Measurements from ENCODE around the gene IFT80. TPM values are rescaled to one million over a fixed set of nuclear protein-coding genes. Genes with fewer than 3 reads are reported as not detected.
"Not testable (repeated sequence)": the region's sequence is repeated elsewhere in the genome, so short reads cannot be mapped to it uniquely, and the experiment has no call there.

IFT80 gene
- total and polyA plus RNA-seq, 7 experiments from 2014 or later, result 6.3 to 36.2 (median 21.5) TPM

DNA sequence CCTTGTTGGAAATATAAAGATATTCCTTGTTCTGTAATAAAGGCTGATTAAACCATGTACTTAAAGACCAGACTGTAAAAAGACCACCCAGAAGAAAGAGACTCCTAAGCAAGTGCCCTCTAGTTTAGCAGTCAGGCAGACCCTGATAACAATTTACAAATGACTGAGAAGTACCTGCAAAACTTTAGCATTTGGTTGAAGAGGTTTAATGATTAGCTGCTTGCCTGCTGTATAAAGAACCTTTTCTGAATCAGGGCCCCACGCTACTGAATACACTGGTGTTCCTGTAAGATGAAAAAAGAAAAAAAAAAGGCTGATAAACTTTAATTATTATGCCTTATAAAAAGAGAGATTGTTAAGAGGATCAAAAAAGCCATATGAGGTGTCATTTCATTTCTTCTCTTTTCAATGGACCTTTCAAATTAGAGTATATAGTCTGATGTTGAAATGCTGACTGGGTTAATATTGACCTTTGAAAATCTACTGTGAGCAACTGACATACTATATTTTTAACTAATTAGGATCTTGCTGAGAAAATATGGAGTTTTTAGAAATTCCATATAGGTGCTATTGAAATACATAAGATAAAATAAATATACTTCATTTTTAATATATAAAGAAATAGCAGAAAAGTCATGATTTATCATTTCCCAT lies 33.0 kb downstream of the IFT80 start:
- CTCF ChIA-PET, result no interaction called here
- peaks cover 0 to 5% (median 3%) of the 10 kb centered on the region in 3 experiments for H3K36me3 ChIP-seq (ENCODE audit: control insufficient read depth in 2 of 3, insufficient read depth in 3 of 3, low read length in 3 of 3)
- peaks cover 14 to 50% (median 40%) of the 10 kb centered on the region in 5 donors for H3K36me3 Mint-ChIP-seq

DNA sequence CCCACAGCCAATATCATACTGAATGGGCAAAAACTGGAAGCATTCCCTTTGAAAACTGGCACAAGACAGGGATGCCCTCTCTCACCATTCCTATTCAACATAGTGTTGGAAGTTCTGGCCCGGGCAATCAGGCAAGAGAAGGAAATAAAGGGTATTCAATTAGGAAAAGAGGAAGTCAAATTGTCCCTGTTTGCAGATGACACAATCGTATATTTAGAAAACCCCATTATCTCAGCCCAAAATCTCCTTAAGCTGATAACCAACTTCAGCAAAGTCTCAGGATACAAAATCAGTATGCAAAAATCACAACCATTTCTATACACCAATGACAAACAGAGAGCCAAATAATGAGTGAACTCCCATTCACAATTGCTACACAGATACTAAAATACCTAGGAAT lies 36.1 kb downstream of the IFT80 start:
- H3K4me1 ChIP-seq (ENCODE audit: control insufficient read depth in 2 of 2, insufficient read depth in 2 of 2, low read length in 2 of 2); H3K27me3 ChIP-seq (ENCODE audit: control insufficient read depth in 2 of 2, insufficient read depth in 2 of 2, low read length in 2 of 2); H3K9me3 ChIP-seq (ENCODE audit: control insufficient read depth in 2 of 3, low read length in 3 of 3); H3K27me3 Mint-ChIP-seq; H3K36me3 ChIP-seq (ENCODE audit: control insufficient read depth in 2 of 3, insufficient read depth in 3 of 3, low read length in 3 of 3); H3K27ac Mint-ChIP-seq; intact Hi-C loops (cut with micrococcal nuclease); H3K27ac ChIP-seq (ENCODE audit: low read depth, low read length); H3K4me3 Mint-ChIP-seq; ATAC-seq; H3K9me3 Mint-ChIP-seq; DNase-seq; H3K4me3 ChIP-seq (ENCODE audit: low read length); POLR2A ChIA-PET; CTCF ChIA-PET: not testable (repeated sequence)
- Mint-ChIP-seq H3K36me3 (peaks cover 19 to 75% (median 49%) of the 10 kb centered on the region in 5 donors), H3K4me1 (peaks cover 0 to 17% (median 2%) of the 10 kb centered on the region in 7 donors)

More for the DNA sequence above, 33.0 kb downstream of the IFT80 start:
- Mint-ChIP-seq H3K4me1 (peaks cover 5 to 41% (median 27%) of the 10 kb centered on the region in 7 donors), H3K27me3 (no peaks in the 10 kb centered on the region), H3K4me3 (no peak overlapping the region), H3K27ac (no peak overlapping the region), H3K9me3 (peaks cover 0 to 4% (median 0%) of the 10 kb centered on the region in 11 donors)
- Histone ChIP-seq H3K27me3 (ENCODE audit: control insufficient read depth in 2 of 2, insufficient read depth in 2 of 2, low read length in 2 of 2) (no peaks in the 10 kb centered on the region), H3K4me1 (ENCODE audit: control insufficient read depth in 2 of 2, insufficient read depth in 2 of 2, low read length in 2 of 2) (peaks cover 0 to 7% of the 10 kb centered on the region in 2 donors), H3K9me3 (ENCODE audit: control insufficient read depth in 2 of 3, low read length in 3 of 3) (no peaks in the 10 kb centered on the region), H3K4me3 (ENCODE audit: low read length) (no peak overlapping the region), H3K27ac (ENCODE audit: low read depth, low read length) (no peak overlapping the region)
- intact Hi-C loops (cut with micrococcal nuclease), result no loop called here
- ATAC-seq (no peak), DNase-seq (no peak)
- POLR2A ChIA-PET, result interaction anchor here (0.6 kb wide), 1 partner anchor 116 kb away, joined by 3 read pairs; no protein-coding TSS in a partner anchor

GRCh38 chr3:160355826-160356225 lies 43.2 kb downstream of the IFT80 start:
- Histone ChIP-seq H3K27ac (ENCODE audit: low read depth, low read length) (no peak overlapping the region), H3K4me3 (ENCODE audit: low read length) (no peak overlapping the region), H3K27me3 (ENCODE audit: control insufficient read depth in 2 of 2, insufficient read depth in 2 of 2, low read length in 2 of 2) (no peaks in the 10 kb centered on the region), H3K4me1 (ENCODE audit: control insufficient read depth in 2 of 2, insufficient read depth in 2 of 2, low read length in 2 of 2) (no peaks in the 10 kb centered on the region), H3K36me3 (ENCODE audit: control insufficient read depth in 2 of 3, insufficient read depth in 3 of 3, low read length in 3 of 3) (peaks cover 0 to 9% (median 4%) of the 10 kb centered on the region in 3 experiments), H3K9me3 (ENCODE audit: control insufficient read depth in 2 of 3, low read length in 3 of 3) (no peaks in the 10 kb centered on the region)
- no peak overlapping the region for H3K27ac Mint-ChIP-seq
- H3K4me1 Mint-ChIP-seq, result no peaks in the 10 kb centered on the region
- H3K4me3 Mint-ChIP-seq, result no peak overlapping the region
- no peaks in the 10 kb centered on the region for H3K27me3 Mint-ChIP-seq
- no peak for ATAC-seq
- H3K36me3 Mint-ChIP-seq, result peaks cover 5 to 50% (median 24%) of the 10 kb centered on the region in 5 donors
- H3K9me3 Mint-ChIP-seq, result peaks cover 0 to 5% (median 0%) of the 10 kb centered on the region in 11 donors
- intact Hi-C loops (cut with micrococcal nuclease), result no loop called here
- ChIA-PET POLR2A (no interaction called here), CTCF (no interaction called here)
- no peak for DNase-seq

GRCh38 chr3:160346511-160346910 lies 52.5 kb downstream of the IFT80 start:
- H3K36me3 ChIP-seq (ENCODE audit: control insufficient read depth in 2 of 3, insufficient read depth in 3 of 3, low read length in 3 of 3), result no peaks in the 10 kb centered on the region
- H3K27ac ChIP-seq (ENCODE audit: low read depth, low read length), result no peak overlapping the region
- peaks cover 0 to 24% (median 7%) of the 10 kb centered on the region in 5 donors for H3K36me3 Mint-ChIP-seq
- H3K4me1 ChIP-seq (ENCODE audit: control insufficient read depth in 2 of 2, insufficient read depth in 2 of 2, low read length in 2 of 2), result no peaks in the 10 kb centered on the region
- DNase-seq (no peak), ATAC-seq (no peak)
- H3K4me1 Mint-ChIP-seq, result no peaks in the 10 kb centered on the region
- intact Hi-C loops (cut with micrococcal nuclease), result no loop called here
- no peak overlapping the region for H3K4me3 ChIP-seq (ENCODE audit: low read length)
- H3K9me3 Mint-ChIP-seq, result no peaks in the 10 kb centered on the region
- H3K9me3 ChIP-seq (ENCODE audit: control insufficient read depth in 2 of 3, low read length in 3 of 3), result no peaks in the 10 kb centered on the region
- CTCF ChIA-PET, result no interaction called here
- no peaks in the 10 kb centered on the region for H3K27me3 ChIP-seq (ENCODE audit: control insufficient read depth in 2 of 2, insufficient read depth in 2 of 2, low read length in 2 of 2)
- no peak overlapping the region for H3K4me3 Mint-ChIP-seq
- H3K27me3 Mint-ChIP-seq, result no peaks in the 10 kb centered on the region
- no peak overlapping the region for H3K27ac Mint-ChIP-seq
- POLR2A ChIA-PET, result no interaction called here

GRCh38 chr3:160343132-160343531 lies 55.9 kb downstream of the IFT80 start:
- intact Hi-C loops (cut with micrococcal nuclease), result loop anchor here (1.0 to 2.0 kb wide), 5 partner anchors 70 to 458 kb away; partner anchors contain the start of gene IL12A (in 1 of the 2)
- Histone ChIP-seq H3K36me3 (ENCODE audit: control insufficient read depth in 2 of 3, insufficient read depth in 3 of 3, low read length in 3 of 3) (no peaks in the 10 kb centered on the region), H3K27me3 (ENCODE audit: control insufficient read depth in 2 of 2, insufficient read depth in 2 of 2, low read length in 2 of 2) (no peaks in the 10 kb centered on the region), H3K9me3 (ENCODE audit: control insufficient read depth in 2 of 3, low read length in 3 of 3) (no peaks in the 10 kb centered on the region), H3K4me3 (ENCODE audit: low read length) (no peak overlapping the region), H3K4me1 (ENCODE audit: control insufficient read depth in 2 of 2, insufficient read depth in 2 of 2, low read length in 2 of 2) (no peaks in the 10 kb centered on the region), H3K27ac (ENCODE audit: low read depth, low read length) (no peak overlapping the region)
- H3K9me3 Mint-ChIP-seq, result peaks cover 0 to 6% (median 0%) of the 10 kb centered on the region in 11 donors
- H3K36me3 Mint-ChIP-seq, result peaks cover 0 to 33% (median 8%) of the 10 kb centered on the region in 5 donors
- no peak overlapping the region for H3K4me3 Mint-ChIP-seq
- H3K27me3 Mint-ChIP-seq, result no peaks in the 10 kb centered on the region
- DNase-seq, result peak in 2 of 9 donors; percentile 1 to 12
- POLR2A ChIA-PET, result no interaction called here
- no peak overlapping the region for H3K27ac Mint-ChIP-seq
- CTCF ChIA-PET, result no interaction called here
- no peaks in the 10 kb centered on the region for H3K4me1 Mint-ChIP-seq
- no peak for ATAC-seq

DNA sequence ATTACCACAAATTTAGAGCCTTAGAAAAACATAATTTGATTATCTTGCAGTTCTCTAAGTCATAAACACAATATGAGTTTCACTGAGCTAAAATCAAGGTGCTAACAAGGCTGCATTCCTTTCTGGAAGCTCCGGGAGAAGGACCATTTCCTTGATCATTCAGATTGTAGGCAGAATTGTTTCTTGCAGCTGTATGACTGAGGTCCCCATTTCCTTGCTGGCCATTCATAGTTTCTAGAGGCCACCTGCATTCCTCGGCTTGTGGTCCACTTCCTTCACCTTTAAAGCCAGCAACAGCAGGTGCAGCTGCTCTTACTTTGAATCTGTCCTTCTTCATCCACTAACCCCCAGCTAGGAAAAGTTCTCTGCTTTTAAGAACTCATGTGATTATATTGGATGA lies 58.7 kb downstream of the IFT80 start:
- intact Hi-C loops (cut with micrococcal nuclease), result no loop called here
- H3K36me3 Mint-ChIP-seq, result peaks cover 0 to 23% (median 15%) of the 10 kb centered on the region in 5 donors
- no peaks in the 10 kb centered on the region for H3K4me1 ChIP-seq (ENCODE audit: control insufficient read depth in 2 of 2, insufficient read depth in 2 of 2, low read length in 2 of 2)
- no peak overlapping the region for H3K4me3 ChIP-seq (ENCODE audit: low read length)
- H3K9me3 Mint-ChIP-seq, result peaks cover 0 to 10% (median 1%) of the 10 kb centered on the region in 11 donors
- no peaks in the 10 kb centered on the region for H3K27me3 ChIP-seq (ENCODE audit: control insufficient read depth in 2 of 2, insufficient read depth in 2 of 2, low read length in 2 of 2)
- H3K36me3 ChIP-seq (ENCODE audit: control insufficient read depth in 2 of 3, insufficient read depth in 3 of 3, low read length in 3 of 3), result no peaks in the 10 kb centered on the region
- no peak overlapping the region for H3K27ac Mint-ChIP-seq
- H3K27me3 Mint-ChIP-seq, result no peaks in the 10 kb centered on the region
- POLR2A ChIA-PET, result no interaction called here
- CTCF ChIA-PET, result interaction anchor here (1.6 kb wide), 1 partner anchor 74 kb away, joined by 4 read pairs; no protein-coding TSS in a partner anchor
- H3K4me3 Mint-ChIP-seq, result no peak overlapping the region
- no peak for DNase-seq
- H3K4me1 Mint-ChIP-seq, result no peaks in the 10 kb centered on the region
- no peaks in the 10 kb centered on the region for H3K9me3 ChIP-seq (ENCODE audit: control insufficient read depth in 2 of 3, low read length in 3 of 3)
- no peak for ATAC-seq
- no peak overlapping the region for H3K27ac ChIP-seq (ENCODE audit: low read depth, low read length)
